Activated gamma-delta T cell treated with anti-CD3 and anti-CD28 coated beads, Interleukin-2, amount 50 U/mL, for 16 hours (primary cell): Measurements from ENCODE around the gene PGLYRP4.

ENCODE experiments used
- DNase-seq: peaks from one replicate; pipeline ENCODE4 v3.0.0-alpha.2; 2020; ENCODE audit warnings: low read depth

The PGLYRP4 gene

GRCh38 chr1:153348511-153349362 is at the start of gene PGLYRP4:
Gene PGLYRP4, minus strand, starts transcription at chr1:153348841. Its CDS starts 909 bp downstream, at chr1:153347932.
- no peak for DNase-seq

- no peak for DNase-seq
Measured at GRCh38 chr1:153397924-153398651, 49.4 kb upstream of the PGLYRP4 start.

GRCh38 chr1:153397051-153397923 is 48.6 kb upstream of the PGLYRP4 start:
- DNase-seq, result no peak

GRCh38 chr1:153396461-153396860 is 47.8 kb upstream of the PGLYRP4 start:
- no peak for DNase-seq

GRCh38 chr1:153395776-153396175 is 47.1 kb upstream of the PGLYRP4 start:
- no peak for DNase-seq

GRCh38 chr1:153395136-153395685 is 46.6 kb upstream of the PGLYRP4 start:
- no peak for DNase-seq

- DNase-seq, result no peak
Measured at GRCh38 chr1:153394391-153394790, 45.8 kb upstream of the PGLYRP4 start.

GRCh38 chr1:153393926-153394325 is 45.3 kb upstream of the PGLYRP4 start:
- no peak for DNase-seq

- no peak for DNase-seq
Measured at GRCh38 chr1:153392822-153393221, 44.2 kb upstream of the PGLYRP4 start.

- DNase-seq, result no peak
Measured at GRCh38 chr1:153392258-153392657, 43.6 kb upstream of the PGLYRP4 start.

GRCh38 chr1:153390938-153391710 is 42.5 kb upstream of the PGLYRP4 start, which contains the start of gene S100A8:
Gene S100A8, minus strand, starts transcription at chr1:153391073. Its CDS starts 538 bp downstream, at chr1:153390535.
- no peak for DNase-seq

GRCh38 chr1:153389973-153390879 is 41.6 kb upstream of the PGLYRP4 start:
- DNase-seq, result no peak

- no peak for DNase-seq
Measured at GRCh38 chr1:153389401-153389800, 40.8 kb upstream of the PGLYRP4 start.

- no peak for DNase-seq
Measured at GRCh38 chr1:153387785-153388184, 39.1 kb upstream of the PGLYRP4 start.

GRCh38 chr1:153387001-153387400 is 38.4 kb upstream of the PGLYRP4 start:
- DNase-seq, result no peak

GRCh38 chr1:153386500-153386901 is 37.9 kb upstream of the PGLYRP4 start:
- DNase-seq, result no peak

GRCh38 chr1:153384958-153385580 is 36.4 kb upstream of the PGLYRP4 start:
- DNase-seq, result no peak

- DNase-seq, result no peak
Measured at GRCh38 chr1:153380711-153381110, 32.1 kb upstream of the PGLYRP4 start.

- DNase-seq, result no peak
Measured at GRCh38 chr1:153379591-153379990, 30.9 kb upstream of the PGLYRP4 start.
